ENCODE data around the gene CREB5.

DNA sequence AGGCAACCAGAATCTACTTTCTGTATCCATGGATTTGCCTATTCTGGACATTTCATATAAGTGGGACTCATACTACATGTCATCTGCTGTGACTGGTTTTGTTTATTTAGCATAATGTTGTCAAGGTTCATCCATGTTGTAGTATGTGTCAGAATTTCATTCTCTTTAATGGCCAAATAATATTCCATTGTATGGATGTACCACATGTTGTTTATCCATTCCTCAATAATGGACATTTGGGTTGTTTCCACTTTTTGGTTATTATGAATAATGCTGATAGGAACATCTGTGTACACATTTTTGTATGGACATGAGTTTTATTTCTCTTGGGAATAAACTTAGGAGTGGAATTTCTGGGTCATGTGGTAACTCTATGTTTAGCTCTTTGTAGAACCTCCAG is 133.7 kb downstream of the CREB5 start:
- TF ChIP-seq TAF1 (IDR thresholded peaks at IDR 0.05; ENCODE audit: borderline replicate concordance, insufficient read depth, low read length) (no peak), POLR2AphosphoS5 (IDR thresholded peaks at IDR 0.05; ENCODE audit: low read depth, low read length) (no peak), SIN3A (IDR thresholded peaks at IDR 0.05; ENCODE audit: borderline replicate concordance, insufficient read depth, low read length) (no peak)
- TF ChIP-seq, protein P1, sequence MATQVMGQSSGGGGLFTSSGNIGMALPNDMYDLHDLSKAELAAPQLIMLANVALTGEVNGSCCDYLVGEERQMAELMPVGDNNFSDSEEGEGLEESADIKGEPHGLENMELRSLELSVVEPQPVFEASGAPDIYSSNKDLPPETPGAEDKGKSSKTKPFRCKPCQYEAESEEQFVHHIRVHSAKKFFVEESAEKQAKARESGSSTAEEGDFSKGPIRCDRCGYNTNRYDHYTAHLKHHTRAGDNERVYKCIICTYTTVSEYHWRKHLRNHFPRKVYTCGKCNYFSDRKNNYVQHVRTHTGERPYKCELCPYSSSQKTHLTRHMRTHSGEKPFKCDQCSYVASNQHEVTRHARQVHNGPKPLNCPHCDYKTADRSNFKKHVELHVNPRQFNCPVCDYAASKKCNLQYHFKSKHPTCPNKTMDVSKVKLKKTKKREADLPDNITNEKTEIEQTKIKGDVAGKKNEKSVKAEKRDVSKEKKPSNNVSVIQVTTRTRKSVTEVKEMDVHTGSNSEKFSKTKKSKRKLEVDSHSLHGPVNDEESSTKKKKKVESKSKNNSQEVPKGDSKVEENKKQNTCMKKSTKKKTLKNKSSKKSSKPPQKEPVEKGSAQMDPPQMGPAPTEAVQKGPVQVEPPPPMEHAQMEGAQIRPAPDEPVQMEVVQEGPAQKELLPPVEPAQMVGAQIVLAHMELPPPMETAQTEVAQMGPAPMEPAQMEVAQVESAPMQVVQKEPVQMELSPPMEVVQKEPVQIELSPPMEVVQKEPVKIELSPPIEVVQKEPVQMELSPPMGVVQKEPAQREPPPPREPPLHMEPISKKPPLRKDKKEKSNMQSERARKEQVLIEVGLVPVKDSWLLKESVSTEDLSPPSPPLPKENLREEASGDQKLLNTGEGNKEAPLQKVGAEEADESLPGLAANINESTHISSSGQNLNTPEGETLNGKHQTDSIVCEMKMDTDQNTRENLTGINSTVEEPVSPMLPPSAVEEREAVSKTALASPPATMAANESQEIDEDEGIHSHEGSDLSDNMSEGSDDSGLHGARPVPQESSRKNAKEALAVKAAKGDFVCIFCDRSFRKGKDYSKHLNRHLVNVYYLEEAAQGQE (IDR thresholded peaks at IDR 0.05; ENCODE audit: insufficient read depth in 1 of 2, low read depth in 2 of 2, low read length in 2 of 2) = no peak
